Esophagus squamous epithelium (tissue), 4 donors: ENCODE results near the gene HMGCLL1.

Source experiments
- CTCF ChIP-seq, 6 experiments: fragments of 450-650 bp in 4 of 6; fragments of 200-600 bp in 2 of 6; sonication (generic) in 2 of 6; IDR thresholded peaks; one replicate each; pipeline ENCODE4 v1.5.1; 2016 to 2019; ENCODE audit warnings: antibody characterized with exemption in 6 of 6, mild to moderate bottlenecking in 4 of 6, moderate library complexity in 4 of 6
- POLR2A ChIP-seq, 4 donors: fragments of 450-650 bp; IDR thresholded peaks; one replicate each; pipeline ENCODE4 v1.6.1; 2017; ENCODE audit warnings: antibody characterized with exemption in 4 of 4, mild to moderate bottlenecking in 4 of 4, moderate library complexity in 3 of 4

GRCh38 chr6:55536391-55536956 is 42.5 kb downstream of the HMGCLL1 start:
- TF ChIP-seq CTCF (IDR thresholded peaks at IDR 0.05) (no peak), POLR2A (IDR thresholded peaks at IDR 0.05) (no peak)
